ENCODE measurements around the gene CYB561.

The CYB561 gene

DNA sequence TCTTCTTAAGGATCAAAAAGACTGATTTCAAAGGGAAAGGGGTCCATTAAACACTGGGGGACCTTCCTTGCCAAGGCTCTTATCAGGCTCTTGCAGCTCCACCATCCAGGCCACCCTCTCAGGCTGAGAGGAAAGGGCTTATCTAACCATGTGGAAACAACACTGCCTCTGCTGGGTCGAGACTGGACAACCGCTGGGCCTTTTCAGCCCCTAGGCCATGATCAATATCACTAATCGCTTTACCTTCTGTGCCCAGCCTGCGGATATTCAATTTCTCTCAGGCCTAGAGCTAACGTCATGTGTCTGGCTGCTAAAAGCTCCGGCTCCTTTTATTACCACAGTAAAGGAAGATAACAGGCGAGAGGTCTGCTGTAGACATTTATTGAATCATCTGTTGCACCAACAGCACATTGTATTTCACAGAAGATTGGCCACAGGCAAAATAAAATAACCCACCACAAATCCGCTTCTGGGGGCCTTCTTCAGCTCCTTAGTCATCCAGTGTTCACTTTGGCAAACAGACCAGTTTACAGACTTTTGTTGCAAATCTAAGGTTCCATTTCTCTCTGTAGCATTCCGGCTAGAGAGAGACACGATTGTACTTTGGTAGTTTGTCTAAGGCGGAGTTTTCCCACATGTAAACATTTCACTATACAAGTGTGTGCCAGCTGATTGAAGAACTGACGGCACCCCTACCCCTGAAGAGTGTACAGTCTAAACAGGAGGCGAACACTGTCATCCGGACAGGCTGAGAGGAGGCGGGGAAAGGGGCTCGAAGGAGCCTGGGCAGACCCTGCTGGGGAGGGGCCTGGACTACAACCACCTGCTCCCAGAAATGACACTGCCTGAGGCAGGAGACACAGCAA is 13.9 kb downstream of the CYB561 start:
- DNase-seq: no peak

DNA sequence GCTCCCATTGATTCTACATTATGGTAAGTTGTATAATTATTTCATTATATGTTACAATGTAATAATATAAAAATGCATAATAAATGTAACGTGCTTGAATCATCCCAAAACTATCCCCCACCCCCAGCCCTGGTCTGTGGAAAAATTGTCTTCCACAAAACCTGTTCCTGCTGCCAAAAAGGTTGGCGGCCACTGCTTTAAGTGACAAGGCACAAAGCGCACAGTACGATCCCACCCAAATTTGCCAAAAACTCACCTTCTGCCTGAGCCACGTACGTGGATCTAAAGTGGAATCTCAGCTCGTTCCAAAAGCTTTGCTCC is 14.5 kb downstream of the CYB561 start:
- DNase-seq: no peak

DNA sequence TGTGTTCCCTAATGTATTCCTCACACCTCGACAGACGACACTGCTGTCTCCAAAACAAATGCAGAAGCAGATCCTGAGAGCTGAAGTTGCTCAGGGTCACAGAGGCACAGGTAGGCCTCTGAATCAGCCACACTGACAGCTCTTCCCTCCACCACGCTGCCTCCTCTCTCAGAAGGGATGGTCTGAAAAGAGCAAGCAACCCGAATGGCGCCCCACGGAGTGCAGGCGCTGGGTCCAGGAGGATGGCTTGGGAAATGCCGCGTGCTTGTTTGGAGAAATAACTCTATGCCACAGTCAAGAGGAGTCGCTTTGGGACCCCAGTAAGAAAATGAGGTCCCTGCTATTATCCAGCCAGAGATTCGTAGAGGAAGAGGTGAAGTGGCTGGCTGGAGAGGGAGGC is 15.9 kb downstream of the CYB561 start:
- DNase-seq: no peak

DNA sequence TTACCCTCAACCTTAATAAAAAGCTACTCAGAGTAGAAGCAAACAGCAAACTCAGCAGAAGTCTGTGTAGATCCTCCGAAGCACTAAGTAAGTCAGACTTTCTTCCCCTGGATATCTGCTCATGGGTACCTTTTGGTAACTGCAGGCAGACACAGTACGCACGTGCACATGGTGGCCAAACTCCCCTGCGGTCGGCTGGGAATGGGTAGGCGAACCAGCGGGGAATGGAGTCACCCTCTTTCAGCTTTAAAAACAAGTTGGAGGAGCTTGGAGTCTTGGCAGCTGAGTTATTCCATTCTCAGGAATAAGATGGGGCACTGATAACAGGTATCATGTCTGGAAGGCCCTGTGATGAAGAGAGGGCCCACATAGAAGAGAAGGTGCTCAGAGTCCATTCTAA is 16.3 kb downstream of the CYB561 start:
- no peak for DNase-seq

DNA sequence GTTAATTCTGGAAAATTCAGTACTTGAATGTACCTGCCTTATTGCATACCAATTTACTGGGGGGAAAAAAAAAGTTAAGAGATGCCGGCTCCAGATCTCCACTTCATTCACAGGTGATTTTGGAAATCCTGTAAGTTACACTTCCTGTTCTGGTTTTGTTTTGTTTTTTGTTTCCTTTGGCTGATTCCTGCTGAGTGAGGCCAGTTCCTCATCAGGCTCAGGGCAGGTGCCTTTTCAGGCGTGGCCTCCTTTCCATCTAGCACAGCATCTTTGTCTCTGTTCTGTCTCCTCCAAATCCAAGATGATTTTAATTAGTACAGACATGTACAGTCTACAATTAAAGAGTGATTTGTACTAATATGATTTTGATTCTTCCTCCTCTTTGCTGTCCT is 19.2 kb downstream of the CYB561 start:
- no peak for DNase-seq

DNA sequence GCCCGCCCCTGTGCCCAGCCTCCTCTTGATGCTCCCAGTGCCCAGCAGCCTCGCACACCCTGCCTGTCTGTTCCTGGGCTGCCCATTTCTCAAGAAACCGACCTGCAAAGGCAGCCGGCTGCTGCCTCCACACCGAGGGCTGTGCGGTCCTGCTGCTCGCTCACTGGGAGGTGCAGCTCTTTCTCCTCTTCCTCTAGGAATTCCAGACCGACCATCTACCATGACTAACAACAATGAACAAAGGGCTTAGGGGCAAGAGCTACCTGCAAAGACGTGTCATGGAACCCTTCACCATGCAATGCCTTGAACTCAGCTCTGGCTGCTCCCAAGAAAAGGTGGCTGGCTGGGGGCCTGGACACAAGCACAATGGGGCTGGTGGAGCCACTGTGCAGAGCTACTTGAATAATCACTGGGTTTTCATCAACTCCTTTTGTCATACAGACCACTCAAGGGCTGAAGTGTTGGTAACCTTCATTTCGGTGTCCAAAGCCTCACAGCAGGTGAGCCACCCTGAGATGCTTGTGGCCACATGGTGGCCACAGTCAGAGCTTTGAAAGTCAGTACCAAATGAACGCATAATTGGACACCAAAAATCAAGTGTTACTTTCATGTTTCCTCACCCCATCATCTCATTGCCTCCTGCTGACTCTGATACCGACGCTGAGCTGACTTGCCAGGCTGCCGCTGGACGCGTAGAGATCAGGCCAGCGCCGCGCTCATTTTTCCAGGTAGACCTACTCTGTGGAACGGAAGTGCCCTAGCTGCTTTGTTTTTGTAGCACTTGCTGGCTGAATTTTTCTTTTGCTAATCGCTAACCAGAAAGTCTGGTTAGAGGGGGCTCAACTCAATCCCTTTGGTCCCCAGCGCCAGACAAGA is 19.8 kb downstream of the CYB561 start:
- no peak for DNase-seq

DNA sequence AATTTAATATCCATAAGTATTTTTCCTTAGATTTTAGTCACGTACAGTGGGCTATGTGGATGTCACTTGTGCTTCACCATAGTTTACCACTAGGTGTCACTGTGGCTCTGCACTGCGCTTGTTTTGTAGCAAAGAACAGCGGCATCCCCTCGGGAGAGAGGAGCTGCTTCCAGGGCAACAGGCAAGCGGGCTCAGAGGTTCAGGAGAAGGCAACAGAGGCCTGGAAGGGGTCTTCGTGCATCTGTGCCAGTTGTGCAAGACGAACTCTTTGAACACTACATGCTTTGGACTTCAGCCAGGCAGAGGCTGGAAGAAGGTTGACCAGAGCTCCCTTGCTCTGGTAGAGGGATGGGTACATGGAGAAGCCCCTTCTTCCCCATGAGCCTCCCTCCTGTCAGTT is 20.6 kb downstream of the CYB561 start:
- DNase-seq: peak; percentile 81 to 87 (median 84)

DNA sequence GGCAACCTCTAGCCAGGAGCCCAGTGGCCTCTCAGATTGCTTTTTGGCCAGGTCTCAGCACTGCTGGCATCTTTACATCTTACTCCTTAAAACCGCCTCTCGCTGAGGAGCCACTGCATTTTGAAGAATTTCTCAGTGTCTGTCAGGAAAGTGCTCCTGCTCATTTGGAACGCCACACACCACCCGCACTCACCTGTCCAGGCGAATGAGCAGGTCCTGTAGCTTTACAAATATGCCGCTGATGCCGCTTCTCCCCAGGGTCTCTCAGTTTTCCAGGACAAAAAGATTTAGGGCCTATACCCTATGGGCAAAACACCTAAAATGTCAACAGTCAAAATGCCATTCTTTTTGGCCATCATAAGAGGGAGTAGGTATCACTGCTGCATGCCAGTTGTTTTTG is 22.1 kb downstream of the CYB561 start:
- no peak for DNase-seq

DNA sequence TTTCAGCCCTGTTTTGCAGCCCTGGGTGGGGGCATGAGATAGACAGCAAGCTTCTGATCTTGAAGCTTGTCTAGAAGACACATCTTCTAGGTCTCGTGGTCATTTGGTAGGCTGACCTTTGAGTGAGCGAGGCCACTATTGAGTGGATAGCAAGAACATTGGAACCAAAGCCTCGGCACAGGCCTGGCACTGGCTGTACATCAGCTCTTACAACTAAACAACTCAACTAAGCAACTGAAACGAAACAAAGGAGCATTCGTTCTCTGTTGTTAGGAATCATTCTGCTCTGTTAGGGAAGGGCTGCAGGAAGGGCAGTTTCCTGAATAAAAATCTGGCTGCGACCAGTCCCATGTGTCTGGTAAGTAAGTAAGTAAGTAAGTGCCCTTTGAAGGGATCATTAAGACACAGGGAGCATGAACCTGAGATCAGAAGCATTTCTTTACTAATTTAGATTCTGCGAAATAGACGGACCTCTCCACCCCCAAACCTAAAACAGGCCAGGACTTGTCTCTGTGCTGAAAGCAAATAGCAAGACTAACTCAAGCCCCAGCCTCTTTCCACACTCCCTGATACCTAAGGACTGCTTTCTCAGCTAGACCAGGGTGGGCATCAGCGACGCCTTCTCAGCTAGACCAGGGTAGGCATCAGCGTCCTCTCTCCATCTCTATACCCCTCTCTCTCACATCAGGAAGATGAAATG is 22.7 kb downstream of the CYB561 start:
- no peak for DNase-seq

DNA sequence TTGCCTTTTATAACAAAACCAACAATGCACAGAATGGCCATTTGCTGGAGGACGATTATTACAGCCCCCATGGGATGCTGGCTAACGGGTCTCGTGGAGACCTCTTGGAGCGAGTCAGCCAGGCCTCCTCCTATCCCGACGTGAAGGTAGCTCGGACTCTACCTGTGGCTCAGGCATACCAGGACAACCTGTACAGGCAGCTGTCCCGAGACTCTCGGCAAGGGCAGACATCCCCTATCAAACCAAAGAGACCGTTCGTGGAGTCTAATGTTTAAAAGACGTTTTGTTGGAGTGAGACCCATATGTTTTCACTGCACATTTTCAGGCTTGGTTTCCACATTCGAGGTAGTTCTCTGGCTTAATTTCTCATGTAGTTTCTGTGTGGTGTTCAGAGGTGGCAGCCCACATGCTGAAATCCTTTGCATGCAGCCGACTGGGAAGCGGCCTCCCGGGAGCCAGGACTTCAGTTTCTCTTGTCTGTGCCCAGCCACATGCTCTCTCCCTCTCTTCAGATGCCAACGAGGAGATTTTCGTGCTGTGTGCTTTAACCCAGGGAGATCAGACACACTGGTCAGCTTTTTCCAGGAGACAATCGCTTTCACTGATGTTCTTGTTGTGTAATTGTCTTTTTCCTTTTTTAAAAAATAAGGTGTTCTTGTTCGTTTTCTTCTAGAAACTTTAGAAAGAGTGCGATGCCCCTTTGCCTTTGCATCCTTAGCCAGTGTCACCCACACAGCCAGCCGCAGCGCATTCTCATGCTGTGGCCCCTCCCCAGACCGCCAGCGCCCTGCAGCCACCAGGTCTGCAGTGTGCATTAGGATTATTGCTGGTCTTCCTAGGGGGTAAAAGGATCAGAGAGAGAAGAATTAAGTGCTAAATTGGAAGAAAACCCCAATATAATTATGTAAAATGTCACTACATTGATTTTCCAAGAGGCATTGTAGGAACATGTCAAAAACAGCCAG is 24.1 kb downstream of the CYB561 start:
- DNase-seq: no peak

DNA sequence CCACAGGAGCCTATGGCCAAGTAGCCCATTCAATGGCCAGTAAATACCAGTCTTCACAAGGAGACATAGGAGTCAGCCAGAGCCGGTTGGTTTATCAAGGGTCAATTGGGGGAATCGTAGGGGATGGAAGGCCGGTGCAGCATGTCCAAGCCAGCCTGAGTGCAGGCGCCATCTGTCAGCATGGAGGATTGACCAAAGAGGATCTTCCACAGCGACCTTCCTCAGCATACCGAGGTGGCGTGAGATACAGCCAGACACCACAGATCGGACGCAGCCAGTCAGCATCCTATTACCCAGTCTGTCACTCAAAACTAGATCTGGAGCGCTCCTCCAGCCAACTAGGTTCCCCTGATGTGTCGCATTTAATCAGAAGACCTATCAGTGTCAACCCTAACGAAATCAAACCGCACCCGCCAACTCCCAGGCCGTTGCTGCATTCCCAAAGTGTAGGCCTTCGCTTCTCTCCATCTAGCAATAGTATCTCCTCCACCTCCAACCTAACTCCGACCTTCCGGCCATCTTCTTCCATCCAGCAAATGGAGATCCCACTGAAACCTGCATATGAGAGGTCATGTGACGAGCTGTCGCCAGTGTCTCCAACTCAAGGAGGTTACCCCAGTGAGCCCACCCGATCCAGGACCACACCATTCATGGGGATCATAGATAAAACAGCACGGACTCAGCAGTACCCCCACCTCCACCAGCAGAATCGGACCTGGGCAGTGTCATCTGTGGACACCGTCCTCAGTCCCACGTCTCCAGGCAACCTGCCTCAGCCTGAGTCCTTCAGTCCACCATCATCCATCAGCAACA is 25.0 kb downstream of the CYB561 start:
- no peak for DNase-seq

DNA sequence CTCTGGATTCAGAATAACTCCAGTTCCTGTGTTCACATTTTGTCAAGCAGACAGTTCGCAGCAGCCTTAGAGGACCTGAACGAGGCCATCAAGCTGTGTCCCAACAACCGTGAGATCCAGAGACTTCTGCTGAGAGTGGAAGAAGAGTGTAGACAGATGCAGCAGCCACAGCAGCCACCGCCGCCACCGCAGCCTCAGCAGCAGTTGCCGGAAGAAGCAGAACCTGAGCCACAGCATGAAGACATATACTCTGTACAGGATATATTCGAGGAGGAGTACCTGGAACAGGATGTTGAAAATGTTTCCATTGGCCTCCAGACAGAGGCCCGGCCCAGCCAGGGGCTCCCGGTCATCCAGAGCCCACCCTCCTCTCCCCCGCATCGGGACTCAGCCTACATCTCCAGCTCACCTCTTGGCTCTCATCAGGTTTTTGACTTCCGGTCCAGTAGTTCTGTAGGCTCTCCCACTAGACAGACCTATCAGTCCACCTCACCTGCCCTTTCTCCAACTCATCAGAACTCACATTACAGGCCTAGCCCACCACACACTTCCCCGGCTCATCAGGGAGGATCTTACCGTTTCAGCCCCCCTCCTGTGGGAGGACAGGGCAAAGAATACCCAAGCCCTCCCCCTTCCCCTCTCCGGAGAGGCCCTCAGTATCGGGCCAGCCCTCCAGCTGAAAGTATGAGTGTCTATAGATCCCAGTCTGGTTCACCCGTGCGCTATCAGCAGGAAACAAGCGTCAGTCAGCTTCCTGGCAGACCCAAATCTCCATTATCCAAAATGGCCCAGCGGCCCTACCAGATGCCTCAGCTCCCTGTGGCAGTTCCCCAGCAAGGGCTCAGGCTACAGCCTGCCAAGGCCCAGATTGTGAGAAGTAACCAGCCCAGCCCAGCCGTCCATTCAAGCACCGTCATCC is 25.9 kb downstream of the CYB561 start:
- no peak for DNase-seq

DNA sequence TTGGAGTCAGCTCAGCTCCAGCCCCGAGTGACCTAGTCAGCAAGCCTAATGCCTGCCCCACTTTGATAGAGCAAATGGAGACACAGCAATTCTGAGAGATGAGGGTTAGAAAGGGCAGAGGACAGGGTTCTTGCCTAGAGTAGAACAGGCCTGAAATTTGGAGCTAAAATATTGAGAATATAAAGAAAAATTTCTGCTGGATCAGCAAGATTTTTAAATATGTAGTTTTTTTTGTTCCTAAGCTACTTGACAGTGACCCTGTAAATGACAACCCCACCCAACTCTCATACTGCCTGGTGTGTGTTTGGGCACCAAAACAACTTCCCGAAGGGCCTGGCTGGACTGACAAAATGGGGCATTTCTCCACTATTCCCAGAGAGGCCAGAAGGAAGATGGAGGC is 26.7 kb downstream of the CYB561 start:
- no peak for DNase-seq

DNA sequence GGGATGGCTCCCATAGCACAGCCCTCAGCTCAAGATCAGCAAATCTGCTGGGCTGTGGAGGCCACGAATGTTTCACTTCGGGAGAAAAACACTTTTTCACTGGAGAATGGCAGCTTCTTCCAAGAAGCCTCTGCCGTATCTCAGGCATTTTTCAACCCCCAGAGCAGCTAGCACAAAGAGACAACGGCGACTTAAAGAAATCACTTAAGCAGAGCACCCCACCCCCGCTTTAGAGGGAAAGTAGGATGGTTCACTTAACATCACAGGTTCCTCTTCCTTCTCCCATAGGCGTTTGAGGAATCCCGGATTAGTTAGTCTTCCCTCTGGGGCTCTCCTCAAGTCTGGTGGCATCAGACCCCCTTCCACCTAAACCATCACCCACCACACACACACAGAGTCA is 27.6 kb downstream of the CYB561 start:
- no peak for DNase-seq

DNA sequence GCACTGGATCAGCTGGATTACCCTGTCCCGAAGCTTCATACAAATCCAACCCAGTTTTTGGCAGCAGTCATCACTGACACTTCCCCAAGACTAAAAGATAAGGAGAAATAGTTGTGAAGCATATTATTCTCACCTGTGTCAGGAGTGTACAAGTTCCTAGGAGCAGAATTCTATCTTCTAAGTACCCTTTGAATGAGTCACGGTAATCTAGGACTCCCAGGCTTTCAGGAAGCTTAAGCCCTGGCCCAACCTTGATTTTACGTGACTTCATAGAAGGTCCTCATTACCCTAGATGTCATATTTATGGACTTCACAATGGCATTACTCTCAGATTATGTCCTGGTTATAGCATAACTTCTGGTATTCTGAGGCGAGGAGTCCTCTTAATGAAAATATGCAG is 31.9 kb downstream of the CYB561 start:
- no peak for DNase-seq

DNA sequence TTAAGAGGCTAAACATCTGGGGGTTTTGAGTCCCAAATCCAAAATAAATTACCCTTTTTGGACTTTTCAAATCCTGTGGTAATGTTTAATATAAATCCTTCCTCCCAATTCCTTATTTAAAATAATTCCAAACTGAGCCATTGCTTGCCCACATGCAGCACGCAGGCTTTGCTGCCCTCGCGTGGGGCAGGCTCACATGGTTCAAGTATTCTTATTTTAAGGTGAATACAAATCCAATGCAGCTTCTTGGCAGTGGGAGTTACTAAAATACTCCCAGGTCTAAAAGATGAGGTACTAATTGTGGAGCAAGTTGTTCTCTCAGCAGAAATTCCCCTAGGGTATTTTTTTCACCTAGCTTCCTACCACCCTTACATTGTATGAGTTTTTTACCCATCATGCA is 33.0 kb downstream of the CYB561 start:
- DNase-seq: no peak

DNA sequence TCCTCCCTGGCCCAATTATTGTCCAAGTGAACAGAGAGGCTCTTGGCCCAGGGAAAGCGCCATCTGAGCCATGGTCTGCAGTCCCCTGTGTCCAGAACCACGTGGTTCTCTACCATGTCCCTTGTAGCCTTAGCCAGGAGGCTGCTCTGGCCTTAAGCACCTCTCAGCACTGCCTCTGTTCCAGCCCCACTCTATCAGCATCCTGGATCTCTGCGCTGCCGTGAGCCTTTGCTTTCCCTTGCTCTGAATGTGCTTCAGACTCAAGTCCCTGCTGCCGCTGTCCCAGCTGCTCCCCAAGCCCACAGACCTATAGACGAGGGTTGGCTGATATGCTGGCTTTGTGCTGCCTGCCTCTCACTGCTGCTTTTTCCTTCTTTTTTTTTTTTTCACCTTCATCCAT is 33.9 kb downstream of the CYB561 start:
- DNase-seq: no peak

DNA sequence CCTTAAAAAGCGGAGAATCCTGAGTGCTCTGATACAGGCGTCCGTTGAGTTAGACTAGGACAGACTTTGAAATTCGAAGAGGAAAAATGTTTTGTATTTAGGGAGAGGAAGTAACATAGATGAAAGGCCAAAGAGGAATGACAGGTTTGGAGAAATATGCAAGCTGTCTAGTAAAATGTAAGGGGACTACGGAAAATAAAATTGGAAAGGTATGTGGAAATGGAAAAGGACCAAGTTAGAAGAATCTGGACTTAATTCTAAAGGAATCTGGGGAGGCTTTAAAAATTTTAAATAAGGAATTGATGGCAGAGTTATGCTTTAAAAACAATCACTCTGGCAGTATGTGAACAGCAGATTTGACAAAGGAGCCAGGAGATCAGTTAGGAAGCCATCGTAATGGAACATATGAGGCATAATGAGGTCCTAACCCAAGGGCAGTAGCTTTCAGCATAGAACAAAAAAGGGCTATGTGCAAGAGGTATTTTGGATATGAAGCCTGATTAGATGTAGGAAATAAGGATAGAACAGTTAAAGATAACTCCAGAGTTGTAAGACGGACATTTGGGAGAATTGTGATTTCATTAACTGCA is 38.3 kb downstream of the CYB561 start:
- no peak for DNase-seq

DNA sequence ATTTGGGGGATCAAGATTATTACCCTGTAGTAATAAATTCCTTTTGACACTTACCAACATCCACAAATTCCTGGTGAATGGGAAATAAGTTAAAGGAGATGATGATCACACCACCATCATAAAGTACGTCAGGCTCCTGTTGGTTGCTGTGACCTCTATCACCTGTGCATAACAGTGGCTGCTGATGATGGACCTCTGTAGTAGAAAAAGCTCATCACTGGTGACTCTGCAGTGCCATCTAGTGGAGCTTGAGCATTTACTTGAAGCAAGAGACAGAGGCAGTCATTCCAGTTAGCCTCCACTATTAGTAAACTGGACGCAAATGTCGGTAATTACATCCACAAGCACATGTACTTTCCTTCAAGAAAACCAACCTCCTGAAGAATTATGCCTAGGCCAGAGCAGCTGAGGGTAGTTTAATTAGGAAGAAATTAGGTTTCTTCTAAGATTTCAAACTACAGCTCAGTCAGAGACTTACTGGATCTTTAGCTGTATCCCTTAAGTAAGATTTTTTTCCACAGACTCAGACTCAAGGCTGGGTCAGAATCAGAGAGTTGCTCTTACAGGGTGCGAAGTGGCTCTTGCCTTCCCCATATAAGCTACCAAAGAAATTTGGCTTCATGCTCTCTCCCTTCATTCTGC is 39.3 kb downstream of the CYB561 start:
- DNase-seq: peak; percentile 90 to 94 (median 91)
